Stimulated activated CD4-positive, alpha-beta T cell treated with anti-CD3 and anti-CD28 coated beads, Interleukin-1b, Interleukin-23, amount 100 ng/mL, for 48 hours (primary cell): ENCODE data around the gene ZNF786.
"Not testable (repeated sequence)": the region's sequence is repeated elsewhere in the genome, so short reads cannot be mapped to it uniquely, and the experiment has no call there.

ENCODE experiments used
- DNase-seq: peaks from one replicate; pipeline ENCODE4 v3.0.0-alpha.2; 2020

Gene ZNF786

GRCh38 chr7:149081914-149082313 lies 8.6 kb downstream of the ZNF786 start:
- no peak for DNase-seq

DNA sequence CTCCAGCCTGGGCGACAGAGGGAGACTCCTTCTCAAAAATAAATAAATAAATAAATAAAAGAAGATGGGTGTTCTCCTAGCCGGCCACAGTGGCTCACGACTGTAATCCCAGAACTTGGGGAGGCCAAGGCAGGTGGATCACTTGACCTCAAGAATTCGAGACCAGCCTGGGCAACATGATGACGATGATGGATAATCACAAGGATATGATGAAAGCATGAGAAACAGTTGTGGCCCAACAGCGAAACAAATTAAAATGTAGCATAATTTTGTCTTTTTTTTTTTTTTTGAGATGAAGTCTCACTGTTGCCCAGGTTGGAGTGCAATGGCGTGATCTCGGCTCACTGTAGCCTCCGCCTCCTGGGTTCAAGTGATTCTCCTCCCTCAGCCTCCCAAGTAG lies 12.9 kb downstream of the ZNF786 start:
- no peak for DNase-seq

GRCh38 chr7:149075286-149075685 lies 15.2 kb downstream of the ZNF786 start:
- DNase-seq = no peak

- DNase-seq = no peak
These were observed 16.2 kb downstream of the ZNF786 start for GRCh38 chr7:149074116-149074885.

GRCh38 chr7:149072438-149072775 lies 18.1 kb downstream of the ZNF786 start:
- no peak for DNase-seq

GRCh38 chr7:149071641-149072437 lies 18.7 kb downstream of the ZNF786 start:
- DNase-seq = peak; percentile 61

DNA sequence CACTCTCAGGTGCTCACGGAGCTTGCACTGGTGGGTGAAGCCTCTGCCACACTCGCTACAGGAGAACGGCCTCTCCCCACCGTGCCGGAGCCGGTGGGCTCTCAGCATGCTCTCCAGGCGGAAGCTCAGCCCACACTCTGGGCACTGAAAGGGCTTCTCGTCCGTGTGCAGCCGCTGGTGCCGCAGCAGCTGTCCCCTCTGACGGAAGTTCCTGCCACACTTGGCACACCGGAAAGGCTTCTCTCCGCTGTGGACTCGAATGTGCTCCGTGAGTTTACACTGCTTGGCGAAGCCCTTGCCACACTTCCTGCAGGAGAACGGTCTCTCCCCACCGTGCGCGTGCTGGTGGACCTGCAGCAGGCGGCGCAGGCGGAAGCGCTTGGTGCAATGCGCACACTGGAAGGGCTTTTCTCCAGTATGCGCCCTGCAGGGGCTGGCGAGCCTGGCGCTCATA lies 19.3 kb downstream of the ZNF786 start:
- DNase-seq = no peak

DNA sequence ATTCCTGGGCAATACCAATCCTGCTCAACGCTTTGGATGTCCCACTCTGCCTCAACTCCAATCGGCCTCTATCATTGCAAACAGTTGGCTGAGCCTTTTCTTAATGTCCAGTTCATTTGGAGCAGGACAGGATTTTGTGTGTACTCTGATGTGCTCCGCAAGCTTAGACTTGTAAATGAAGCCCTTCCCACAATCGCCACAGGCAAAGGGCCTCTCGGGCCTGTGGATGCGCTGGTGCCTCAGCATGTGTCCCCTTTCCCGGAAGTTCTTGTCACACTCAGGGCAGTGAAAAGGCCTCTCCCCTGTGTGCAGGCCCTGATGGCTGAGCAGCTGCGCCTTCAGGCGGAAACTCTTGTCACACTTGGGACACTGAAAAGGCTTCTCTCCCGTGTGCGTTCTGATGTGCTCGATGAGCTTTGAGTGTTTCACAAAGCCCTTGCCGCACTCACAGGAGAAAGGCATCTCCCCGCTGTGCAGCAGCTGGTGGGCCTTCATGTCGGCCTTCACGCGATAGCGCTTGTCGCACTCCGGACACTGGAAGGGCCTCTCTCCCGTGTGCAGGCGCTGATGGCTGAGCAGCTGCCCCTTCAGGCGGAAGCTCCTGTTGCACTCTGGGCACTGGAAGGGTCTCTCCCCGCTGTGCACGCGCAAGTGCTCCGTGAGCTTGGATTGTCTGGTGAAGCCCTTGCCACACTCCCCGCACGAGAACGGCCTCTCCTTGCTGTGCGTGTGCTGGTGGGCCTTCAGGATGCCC lies 20.0 kb downstream of the ZNF786 start:
- no peak for DNase-seq

GRCh38 chr7:149067869-149068268 lies 22.6 kb downstream of the ZNF786 start:
- no peak for DNase-seq

- DNase-seq = no peak
These were observed 27.0 kb downstream of the ZNF786 start for GRCh38 chr7:149063476-149063875.

GRCh38 chr7:149062217-149062899 lies 28.2 kb downstream of the ZNF786 start:
- not testable (repeated sequence) for DNase-seq

DNA sequence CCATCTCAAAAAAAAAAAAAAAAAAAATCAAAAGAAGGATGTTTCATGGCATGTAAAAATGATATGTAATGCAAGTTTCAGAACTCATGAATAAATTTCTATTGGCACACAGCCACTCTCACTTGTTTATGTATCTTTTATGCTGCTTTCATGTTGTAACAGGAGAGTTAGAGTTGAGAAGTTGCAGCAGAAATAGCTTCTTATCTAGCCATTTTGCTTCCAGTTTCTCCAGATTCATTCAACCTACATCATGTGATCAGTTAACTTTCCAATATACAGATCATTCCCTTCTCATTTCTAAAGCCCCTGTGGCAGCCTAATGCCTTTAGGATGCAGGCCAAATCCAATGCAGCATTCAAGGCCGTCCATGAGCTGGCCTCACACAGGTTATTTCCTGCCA lies 30.4 kb downstream of the ZNF786 start:
- no peak for DNase-seq

DNA sequence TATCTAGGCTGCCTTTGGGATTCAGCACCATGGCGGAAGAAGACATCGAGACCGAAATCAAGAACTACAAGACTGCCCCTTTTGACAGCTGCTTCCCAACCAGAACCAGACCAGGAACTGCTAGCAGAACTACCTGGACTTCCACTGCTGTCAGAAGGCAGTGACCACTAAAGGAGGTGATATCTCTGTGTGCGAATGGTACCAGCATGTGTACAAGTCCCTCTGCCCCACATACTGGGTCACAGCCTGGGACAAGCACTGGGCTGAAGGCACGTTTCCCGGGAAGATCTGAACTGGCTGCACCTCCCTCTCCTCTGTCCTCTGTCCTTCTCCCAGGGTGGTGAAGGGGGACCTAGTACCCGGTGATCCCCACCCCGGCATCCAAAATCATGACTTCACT lies 36.6 kb downstream of the ZNF786 start:
- DNase-seq = no peak

GRCh38 chr7:149053384-149053783 lies 37.1 kb downstream of the ZNF786 start:
- no peak for DNase-seq

DNA sequence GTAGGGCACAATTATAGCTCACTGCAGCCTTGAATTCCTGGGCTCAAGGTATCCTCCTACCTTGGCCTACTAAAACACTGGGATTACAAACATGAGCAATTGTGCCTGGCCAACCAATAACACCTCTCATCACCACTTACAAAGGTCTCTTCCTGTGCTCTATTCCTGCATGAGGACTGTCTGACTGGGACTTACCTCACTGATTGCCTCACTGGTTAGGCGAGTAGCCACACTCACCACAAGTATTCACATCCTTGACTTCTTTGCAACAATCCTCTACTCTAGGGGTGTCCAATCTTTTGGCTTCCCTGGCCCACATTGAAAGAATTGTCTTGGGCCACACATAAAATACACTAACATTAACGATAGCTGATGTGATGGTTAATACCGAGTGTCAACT lies 39.6 kb downstream of the ZNF786 start:
- DNase-seq = no peak

- no peak for DNase-seq
These were observed 41.7 kb downstream of the ZNF786 start for GRCh38 chr7:149048805-149049204.

- DNase-seq = no peak
These were observed 44.1 kb downstream of the ZNF786 start for GRCh38 chr7:149046416-149046815.

DNA sequence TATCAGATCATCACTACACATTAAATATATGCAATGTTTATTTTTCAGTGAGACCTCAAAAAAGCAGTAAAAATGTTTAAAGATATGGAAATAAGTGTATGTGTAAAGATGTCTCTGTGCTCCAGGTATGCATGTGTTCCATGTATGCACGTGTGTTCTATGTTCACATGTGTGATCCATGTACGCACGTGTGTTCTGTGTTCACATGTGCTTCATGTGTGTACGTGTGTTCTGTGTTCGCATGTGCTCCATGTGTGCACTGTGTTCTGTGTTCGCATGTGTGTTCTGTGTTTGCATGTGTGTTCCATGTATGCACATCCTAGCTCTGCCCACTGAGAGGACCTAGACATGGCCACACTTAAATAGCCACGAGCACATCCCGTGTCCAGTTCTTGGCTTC lies 46.6 kb downstream of the ZNF786 start:
- no peak for DNase-seq

GRCh38 chr7:149041350-149041749 lies 49.2 kb downstream of the ZNF786 start:
- no peak for DNase-seq

DNA sequence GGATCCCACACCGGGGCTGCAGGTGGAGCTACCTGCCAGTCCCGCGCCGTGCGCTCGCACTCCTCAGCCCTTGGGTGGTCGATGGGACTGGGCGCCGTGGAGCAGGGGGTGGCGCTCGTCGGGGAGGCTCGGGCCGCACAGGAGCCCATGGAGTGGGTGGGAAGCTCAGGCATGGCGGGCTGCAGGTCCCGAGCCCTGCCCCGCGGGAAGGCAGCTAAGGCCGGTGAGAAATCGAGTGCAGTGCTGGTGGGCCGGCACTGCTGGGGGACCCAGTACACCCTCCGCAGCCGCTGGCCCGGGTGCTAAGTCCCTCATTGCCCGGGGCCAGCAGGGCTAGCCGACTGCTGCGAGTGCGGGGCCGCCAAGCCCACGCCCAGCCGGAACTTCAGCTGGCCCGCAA lies 51.9 kb downstream of the ZNF786 start:
- not testable (repeated sequence) for DNase-seq

DNA sequence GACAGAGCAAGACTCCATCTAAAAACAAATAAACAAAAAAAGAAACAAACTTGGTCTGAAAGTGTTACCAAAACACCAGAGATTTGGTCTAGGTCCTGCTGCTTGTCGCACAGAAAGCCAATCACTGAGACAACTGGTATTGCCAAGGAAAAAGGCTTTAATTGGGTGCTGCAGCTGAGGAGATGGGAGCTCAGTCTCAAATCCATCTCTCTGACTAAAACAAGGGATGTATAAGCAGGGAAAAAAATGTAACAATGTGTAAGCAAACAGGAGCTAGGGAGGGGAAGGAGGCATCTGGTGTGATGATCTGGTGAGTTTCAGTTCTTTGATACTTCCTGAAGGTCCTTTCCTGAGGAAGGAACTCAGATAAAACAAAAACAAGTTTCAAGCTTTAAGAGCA lies 53.8 kb downstream of the ZNF786 start:
- no peak for DNase-seq

GRCh38 chr7:149031353-149031910 lies 59.1 kb downstream of the ZNF786 start:
- DNase-seq = no peak

DNA sequence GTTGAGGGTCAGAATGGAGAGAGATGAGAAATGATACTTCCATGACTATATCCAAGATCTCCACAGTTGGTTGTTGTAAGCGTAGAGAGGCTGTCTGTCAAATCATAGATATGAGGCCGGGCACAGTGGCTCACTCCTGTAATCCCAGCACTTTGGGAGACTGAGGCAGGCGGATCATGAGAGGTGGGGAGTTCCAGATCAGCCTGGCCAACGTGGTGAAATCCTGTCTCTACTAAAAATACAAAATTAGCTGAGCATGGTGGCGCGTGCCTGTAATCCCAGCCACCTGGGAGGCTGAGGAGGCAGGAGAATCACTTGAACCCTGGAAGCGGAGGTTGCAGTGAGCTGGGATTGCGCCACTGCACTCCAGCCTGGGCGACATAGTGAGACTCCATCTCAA lies 60.1 kb downstream of the ZNF786 start:
- not testable (repeated sequence) for DNase-seq
